Endothelial cell of umbilical vein (primary cell): Measurements from ENCODE around the gene FOXC1. TPM values are rescaled to one million over a fixed set of nuclear protein-coding genes. Genes with fewer than 3 reads are reported as not detected.

Experiments used
- BruUV-seq: library from RNA; stranded (reverse); fragments of 400-500 nt; replicated peaks from 2 replicates; lab custom pipeline; 2021; lab: Mats Ljungman, UMichigan
- CTCF ChIA-PET: fragments of 300-600, 350-600 bp; sonication (Branson Sonifier 250); formaldehyde crosslinking; loops from one replicate; lab custom pipeline; 2021; ENCODE audit warnings: antibody characterized with exemption, inconsistent platforms; lab: Charles Lee
- POLR2A ChIA-PET: fragments of 300-600, 350-600 bp; sonication (Branson Sonifier 250); formaldehyde crosslinking; loops from one replicate; lab custom pipeline; 2021; ENCODE audit warnings: antibody characterized with exemption, inconsistent platforms; lab: Charles Lee
- DNase-seq: peaks from one replicate; pipeline ENCODE4 v3.0.0-alpha.2; 2011; ENCODE audit warnings: low read depth, low spot score
- FAIRE-seq: peaks from 2 replicates; lab custom pipeline; 2011; peaks lifted over from hg19 to GRCh38; lab: Jason Lieb, UNC
- H2AFZ ChIP-seq: 2 replicates; pipeline ENCODE4 v1.6.0; 2012; ENCODE audit warnings: low read depth, low read length, control low read depth, inconsistent platforms
- H3K27ac ChIP-seq: 2 replicates; pipeline ENCODE4 v1.5.1; 2011; ENCODE audit warnings: low read depth, mild to moderate bottlenecking, control low read depth, low read length, moderate library complexity; ENCODE audit not compliant: insufficient read depth
- H3K27me3 ChIP-seq, 2 experiments: 2 replicates each; pipeline versions ENCODE4 v1.6.0 to v1.6.1; 2011; ENCODE audit warnings: low read length in 2 of 2, mixed read lengths in 1 of 2; ENCODE audit not compliant: control insufficient read depth in 2 of 2, insufficient read depth in 2 of 2
- H3K36me3 ChIP-seq, 2 experiments: 2 replicates in 1 of 2; 3 replicates in 1 of 2; pipeline ENCODE4 v1.5.1; 2011; ENCODE audit warnings: low read length in 2 of 2, mild to moderate bottlenecking in 1 of 2, moderate library complexity in 1 of 2; ENCODE audit not compliant: control insufficient read depth in 2 of 2, insufficient read depth in 2 of 2; ENCODE audit errors: extremely low read depth in 1 of 2
- H3K4me1 ChIP-seq: 3 replicates; pipeline ENCODE4 v1.5.1; 2011; ENCODE audit warnings: mild to moderate bottlenecking, low read length; ENCODE audit not compliant: control insufficient read depth, insufficient read depth; ENCODE audit errors: extremely low read depth
- H3K4me2 ChIP-seq: 2 replicates; pipeline ENCODE4 v1.6.1; 2011; ENCODE audit warnings: low read length, control low read depth, mixed read lengths; ENCODE audit not compliant: insufficient read depth
- H3K4me3 ChIP-seq, 3 experiments: fragments of 200-600 bp in 1 of 3; sonication (generic), shearing (Covaris generic) in 1 of 3; replicated peaks in 1 of 3; 2 replicates each; pipeline ENCODE4 v1.5.1; 2011 to 2016; ENCODE audit warnings: control low read depth in 3 of 3, low read length in 3 of 3, mild to moderate bottlenecking in 2 of 3, inconsistent platforms in 1 of 3, low read depth in 1 of 3, moderate library complexity in 1 of 3; ENCODE audit not compliant: insufficient read depth in 1 of 3
- H3K79me2 ChIP-seq: 2 replicates; pipeline ENCODE4 v1.6.0; 2012; ENCODE audit warnings: low read length, inconsistent platforms; ENCODE audit not compliant: control insufficient read depth, insufficient read depth
- H3K9ac ChIP-seq: replicated peaks from 2 replicates; pipeline ENCODE3; 2011; ENCODE audit warnings: low read length, control low read depth; ENCODE audit not compliant: insufficient read depth; ENCODE audit errors: extremely low read depth
- H3K9me1 ChIP-seq: replicated peaks from 3 replicates; pipeline ENCODE4 v1.6.0; 2011; ENCODE audit warnings: mild to moderate bottlenecking, low read length; ENCODE audit not compliant: control insufficient read depth, insufficient read depth; ENCODE audit errors: extremely low read depth
- H3K9me3 ChIP-seq: replicated peaks from 2 replicates; pipeline ENCODE4 v1.5.1; 2012; ENCODE audit warnings: low read length, inconsistent platforms; ENCODE audit not compliant: control insufficient read depth, insufficient read depth
- H4K20me1 ChIP-seq: replicated peaks from 2 replicates; pipeline ENCODE3; 2011; ENCODE audit warnings: mild to moderate bottlenecking, low read length; ENCODE audit not compliant: control insufficient read depth, insufficient read depth; ENCODE audit errors: extremely low read depth
- EZH2 ChIP-seq: IDR thresholded peaks from 2 replicates; pipeline ENCODE4 v1.6.1; 2012; ENCODE audit warnings: borderline replicate concordance, low read depth, mild to moderate bottlenecking, moderate library complexity, low read length, inconsistent platforms; ENCODE audit not compliant: severe bottlenecking
- FOS ChIP-seq: IDR thresholded peaks from 2 replicates; pipeline ENCODE4 v1.6.1; 2011; ENCODE audit warnings: mild to moderate bottlenecking, low read length, moderate library complexity, borderline replicate concordance; ENCODE audit not compliant: insufficient read depth
- GATA2 ChIP-seq: IDR thresholded peaks from 2 replicates; pipeline ENCODE4 v1.7.0; 2011; ENCODE audit warnings: low read depth, mild to moderate bottlenecking, moderate library complexity, mixed read lengths, low read length; ENCODE audit not compliant: insufficient read length, insufficient read depth
- JUN ChIP-seq: IDR thresholded peaks from 2 replicates; pipeline ENCODE4 v1.6.1; 2011; ENCODE audit warnings: borderline replicate concordance, low read depth; ENCODE audit not compliant: insufficient read length, insufficient read depth
- MYC ChIP-seq: IDR thresholded peaks from one replicate; pipeline ENCODE4 v1.6.1; 2011; ENCODE audit warnings: mild to moderate bottlenecking, low read depth, low read length
- POLR2A ChIP-seq: IDR thresholded peaks from 2 replicates; pipeline ENCODE4 v1.6.1; 2012; ENCODE audit warnings: low read depth, mild to moderate bottlenecking, control low read depth, low read length
- POLR2AphosphoS5 ChIP-seq: IDR thresholded peaks from 2 replicates; pipeline ENCODE4 v1.6.1; 2012; ENCODE audit warnings: low read depth, mild to moderate bottlenecking, control low read depth, low read length, moderate library complexity; ENCODE audit not compliant: insufficient read depth
- dilution Hi-C: fragments of 300-500 bp; cut with MboI; formaldehyde crosslinking; loops from one replicate; pipeline ENCODE4 v1.15.0; 2019; ENCODE audit warnings: low sequenced_read_pairs; ENCODE audit not compliant: extremely low pct_ligation_motif_present
- intact Hi-C: fragments of 100-400 bp; cut with micrococcal nuclease; formaldehyde crosslinking; loops from one replicate; pipeline ENCODE4 v1.10.0; 2022
- polyA plus RNA-seq, 4 experiments: library from polyadenylated mRNA; depleted of rRNA in 3 of 4; stranded (reverse) in 3 of 4; unstranded in 1 of 4; fragments of >200 nt; gene quantifications; 2 replicates each; pipeline versions ENCODE4 v1.2.1 to v1.2.3, GENCODE V29; 2011 to 2012; ENCODE audit warnings: missing spikeins in 1 of 4
- total RNA-seq: library from RNA; stranded (reverse); gene quantifications from 2 replicates; pipeline ENCODE4 v1.2.3, GENCODE V29; 2021
- TF ChIP-seq, protein P1 (sequence below), 2 donors: IDR thresholded peaks; 1 replicate in 1 of 2; 2 replicates in 1 of 2; pipeline ENCODE4 v1.5.1; 2011; ENCODE audit warnings: low read length in 2 of 2, mild to moderate bottlenecking in 2 of 2, moderate library complexity in 2 of 2, control low read depth in 1 of 2, inconsistent platforms in 1 of 2, low read depth in 1 of 2; ENCODE audit not compliant: insufficient read depth in 1 of 2; ENCODE audit errors: extremely low read depth in 1 of 2
- TF ChIP-seq, protein P2 (sequence below): IDR thresholded peaks from 2 replicates; pipeline ENCODE4 v1.6.1; 2011; ENCODE audit not compliant: insufficient read depth, insufficient read length

The FOXC1 gene
- total and polyA plus RNA-seq, 2 donors (not counting 3 experiments of a cell fraction or from before 2014, with no cell fraction given): 6.4 to 16.4 TPM

DNA sequence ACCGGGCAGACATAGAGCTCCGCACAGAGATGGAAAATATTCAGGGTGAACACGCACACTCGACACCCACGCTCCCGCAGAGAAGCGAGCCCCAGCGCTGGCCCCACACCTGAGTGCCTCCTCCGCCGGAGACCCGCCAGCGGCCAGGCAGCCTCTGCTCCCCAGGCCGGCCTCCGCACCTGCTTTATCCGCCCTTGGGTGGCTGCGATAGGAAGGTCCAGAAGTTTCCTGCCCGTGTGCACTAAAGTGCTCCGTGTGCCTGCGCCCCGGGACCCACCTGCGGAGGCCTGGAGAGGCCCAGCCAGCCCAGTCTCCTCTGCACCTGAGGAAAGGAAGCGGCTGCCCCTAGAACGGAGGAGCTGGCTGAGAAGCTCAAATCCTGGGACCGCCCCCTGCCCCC lies 10.8 kb upstream of the FOXC1 start:
- Histone ChIP-seq H3K4me1 (no peaks in the 10 kb centered on the region), H3K4me3 (no peak overlapping the region), H3K4me2 (no peak overlapping the region), H3K27me3 (peaks cover 2 to 3% of the 10 kb centered on the region in 2 experiments), H3K9ac (no peak overlapping the region), H4K20me1 (no peaks in the 10 kb centered on the region), H3K9me1 (no peaks in the 10 kb centered on the region), H2AFZ (no peak overlapping the region), H3K27ac (no peak overlapping the region), H3K9me3 (no peaks in the 10 kb centered on the region), H3K36me3 (no peaks in the 10 kb centered on the region), H3K79me2 (no peaks in the 10 kb centered on the region)
- TF ChIP-seq, protein P1, sequence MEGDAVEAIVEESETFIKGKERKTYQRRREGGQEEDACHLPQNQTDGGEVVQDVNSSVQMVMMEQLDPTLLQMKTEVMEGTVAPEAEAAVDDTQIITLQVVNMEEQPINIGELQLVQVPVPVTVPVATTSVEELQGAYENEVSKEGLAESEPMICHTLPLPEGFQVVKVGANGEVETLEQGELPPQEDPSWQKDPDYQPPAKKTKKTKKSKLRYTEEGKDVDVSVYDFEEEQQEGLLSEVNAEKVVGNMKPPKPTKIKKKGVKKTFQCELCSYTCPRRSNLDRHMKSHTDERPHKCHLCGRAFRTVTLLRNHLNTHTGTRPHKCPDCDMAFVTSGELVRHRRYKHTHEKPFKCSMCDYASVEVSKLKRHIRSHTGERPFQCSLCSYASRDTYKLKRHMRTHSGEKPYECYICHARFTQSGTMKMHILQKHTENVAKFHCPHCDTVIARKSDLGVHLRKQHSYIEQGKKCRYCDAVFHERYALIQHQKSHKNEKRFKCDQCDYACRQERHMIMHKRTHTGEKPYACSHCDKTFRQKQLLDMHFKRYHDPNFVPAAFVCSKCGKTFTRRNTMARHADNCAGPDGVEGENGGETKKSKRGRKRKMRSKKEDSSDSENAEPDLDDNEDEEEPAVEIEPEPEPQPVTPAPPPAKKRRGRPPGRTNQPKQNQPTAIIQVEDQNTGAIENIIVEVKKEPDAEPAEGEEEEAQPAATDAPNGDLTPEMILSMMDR (IDR thresholded peaks at IDR 0.05; ENCODE audit: extremely low read depth in 1 of 2, insufficient read depth in 1 of 2, low read depth in 1 of 2, low read length in 2 of 2): no peak
- no peak for TF ChIP-seq JUN
- TF ChIP-seq, protein P2, sequence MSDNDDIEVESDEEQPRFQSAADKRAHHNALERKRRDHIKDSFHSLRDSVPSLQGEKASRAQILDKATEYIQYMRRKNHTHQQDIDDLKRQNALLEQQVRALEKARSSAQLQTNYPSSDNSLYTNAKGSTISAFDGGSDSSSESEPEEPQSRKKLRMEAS: no peak
- TF ChIP-seq POLR2A: no peak
- TF ChIP-seq MYC: no peak
- TF ChIP-seq FOS: no peak
- TF ChIP-seq EZH2: no peak
- no peak for TF ChIP-seq POLR2AphosphoS5
- no peak for TF ChIP-seq GATA2
- no TSS peak for BruUV-seq
- intact Hi-C loops (loop anchor here (5.0 kb wide), 1 partner anchor 978 kb away; no protein-coding TSS in a partner anchor), dilution Hi-C loops (no loop called here)
- DNase-seq (no peak), FAIRE-seq (no peak)
- POLR2A ChIA-PET: no interaction called here
- CTCF ChIA-PET: interaction anchor here (1.5 to 7.7 kb wide), 6 partner anchors 610 to 1151 kb away, joined by 4 to 109 read pairs (median 44); partner anchors contain the start of gene MYLK4
